ENCODE results near the gene EIF3J. TPM values are rescaled to one million over a fixed set of nuclear protein-coding genes. Genes with fewer than 3 reads are reported as not detected.

The EIF3J gene
- total RNA-seq, 6 donors from 2014 or later: 25.3 to 82.2 (median 58.3) TPM

Other genes with a start within 250 kb of the EIF3J start
- 10 to 100 TPM; 53.9 to 98.2 (median 68.2) TPM for gene GOLM2, start 248.4 kb upstream of the EIF3J start, total RNA-seq
- 10 to 100 TPM; 20.6 to 60.8 (median 32.8) TPM for gene CTDSPL2, start 109.5 kb upstream of the EIF3J start, total RNA-seq
- 100 to 1,000 TPM in 3 of 6 donors, 10 to 100 TPM in 3; 81.6 to 161 (median 97.4) TPM for gene SPG11, start 126.5 kb downstream of the EIF3J start, total RNA-seq
- 10 to 100 TPM in 2 of 6 donors, 1 to 10 TPM in 4; 2.6 to 30.4 (median 7.8) TPM for gene PATL2, start 174.2 kb downstream of the EIF3J start, total RNA-seq
- 1,000 to 10,000 TPM in 5 of 6 donors, 100 to 1,000 TPM in 1; 963 to 7,115 (median 3,598) TPM for gene B2M, start 174.4 kb downstream of the EIF3J start, total RNA-seq
- 10 to 100 TPM; 10.3 to 29.3 (median 18.3) TPM for gene TRIM69, start 199.4 kb downstream of the EIF3J start, total RNA-seq